A549 (cell line): ENCODE measurements around the gene CERS4. TPM values are rescaled to one million over a fixed set of nuclear protein-coding genes. Genes with fewer than 3 reads are reported as not detected.
A peak's percentile ranks its signal among the peaks of the same experiment; 100 is the strongest.

Source experiments
- ATAC-seq, 2 experiments: fragments of 200-7000 bp in 1 of 2; fragments of >200 bp in 1 of 2; cut with Nextera tagmentation in 1 of 2; cut with Tn5 transposase in 1 of 2; 3 replicates each; pipeline versions ENCODE4 v1.8.0 to v1.9.1; 2018 to 2020; ENCODE audit warnings: mild to moderate bottlenecking in 1 of 2, moderate library complexity in 1 of 2
- CTCF ChIA-PET: fragments of 300-600 bp; sonication (Branson Sonifier 250); formaldehyde crosslinking; extraction: SDS; loops from one replicate; lab custom pipeline; 2021; ENCODE audit warnings: antibody characterized with exemption, inconsistent platforms; lab: Yijun Ruan, JAX
- POLR2A ChIA-PET: fragments of 350-600 bp; formaldehyde crosslinking; extraction: SDS; loops from one replicate; lab custom pipeline; 2021; ENCODE audit warnings: antibody characterized with exemption, inconsistent platforms; lab: Yijun Ruan, JAX
- DNase-seq, 2 experiments: peaks; one replicate each; pipeline versions ENCODE4 v3.0.0 to v3.0.0-alpha.2; 2011 to 2016; ENCODE audit warnings: low read depth in 1 of 2, low spot score in 1 of 2
- FAIRE-seq: peaks from 2 replicates; lab custom pipeline; 2011; peaks lifted over from hg19 to GRCh38; lab: Jason Lieb, UNC
- H3K27ac ChIP-seq, 2 experiments: fragments of >200 bp; sonication (Bioruptor Twin); formaldehyde crosslinking; 3 replicates each; pipeline ENCODE4 v1.5.1; 2016 to 2017
- H3K4me1 ChIP-seq: fragments of >200 bp; sonication (Bioruptor Twin); formaldehyde crosslinking; 3 replicates; pipeline ENCODE4 v1.6.1; 2016
- H3K4me2 ChIP-seq: fragments of >200 bp; sonication (Bioruptor Twin); formaldehyde crosslinking; 3 replicates; pipeline ENCODE4 v1.6.1; 2016
- H3K4me3 ChIP-seq: fragments of >200 bp; sonication (Bioruptor Twin); formaldehyde crosslinking; 3 replicates; pipeline ENCODE4 v1.5.1; 2016
- H3K9me3 ChIP-seq: fragments of >200 bp; sonication (Bioruptor Twin); formaldehyde crosslinking; 3 replicates; pipeline ENCODE4 v1.6.1; 2016
- CBX8 ChIP-seq: fragments of 200-600 bp; sonication (generic); IDR thresholded peaks from 2 replicates; pipeline ENCODE4 v1.6.1; 2016
- CEBPB ChIP-seq, 2 experiments: fragments of >200 bp in 1 of 2; sonication (Bioruptor Twin) in 1 of 2; formaldehyde crosslinking in 1 of 2; IDR thresholded peaks; 2 replicates each; pipeline ENCODE4 v1.6.1; 2012 to 2016
- CHD4 ChIP-seq: fragments of 200-600 bp; sonication (generic); IDR thresholded peaks from 2 replicates; pipeline ENCODE4 v1.6.1; 2016; ENCODE audit warnings: antibody characterized with exemption, mild to moderate bottlenecking, borderline replicate concordance
- EHMT2 ChIP-seq: fragments of 200-600 bp; sonication (generic); IDR thresholded peaks from 2 replicates; pipeline ENCODE4 v1.6.1; 2016; ENCODE audit warnings: antibody characterized with exemption, low read depth, mild to moderate bottlenecking, moderate library complexity
- FOSB ChIP-seq: fragments of 250-450 bp; sonication (Bioruptor Pico); IDR thresholded peaks from 2 replicates; pipeline ENCODE4 v1.5.0; 2020; ENCODE audit warnings: mild to moderate bottlenecking, moderate library complexity
- FOSL2 ChIP-seq, 2 experiments: fragments of 450-650 bp in 1 of 2; fragments of >200 bp in 1 of 2; sonication (Bioruptor Twin) in 1 of 2; formaldehyde crosslinking; IDR thresholded peaks; 2 replicates each; pipeline versions ENCODE4 v1.5.0 to v1.6.1; 2016 to 2020; ENCODE audit warnings: mild to moderate bottlenecking in 1 of 2, moderate library complexity in 1 of 2
- FOXS1 ChIP-seq: fragments of 250-450 bp; sonication (Bioruptor Pico); IDR thresholded peaks from 2 replicates; pipeline ENCODE4 v1.5.0; 2020; ENCODE audit warnings: mild to moderate bottlenecking, moderate library complexity
- HEYL ChIP-seq: fragments of 250-450 bp; sonication (Bioruptor Pico); IDR thresholded peaks from 2 replicates; pipeline ENCODE4 v1.8.0; 2021; ENCODE audit warnings: mild to moderate bottlenecking, moderate library complexity
- HOXB5 ChIP-seq: fragments of 250-450 bp; sonication (Bioruptor Pico); IDR thresholded peaks from 2 replicates; pipeline ENCODE4 v1.5.0; 2020; ENCODE audit warnings: mild to moderate bottlenecking, moderate library complexity
- JUN ChIP-seq, 2 experiments: fragments of >200 bp; sonication (Bioruptor Twin); formaldehyde crosslinking; IDR thresholded peaks; 2 replicates in 1 of 2; 3 replicates in 1 of 2; pipeline ENCODE4 v1.6.1; 2016 to 2017
- KDM5A ChIP-seq: fragments of 200-600 bp; sonication (generic); IDR thresholded peaks from 2 replicates; pipeline ENCODE4 v1.6.1; 2016; ENCODE audit warnings: antibody characterized with exemption, mild to moderate bottlenecking
- NPAS2 ChIP-seq: fragments of 250-450 bp; sonication (Bioruptor Pico); IDR thresholded peaks from 2 replicates; pipeline ENCODE4 v1.8.0; 2022; ENCODE audit warnings: mild to moderate bottlenecking, moderate library complexity, borderline replicate concordance
- PHF8 ChIP-seq: fragments of 200-600 bp; sonication (generic); IDR thresholded peaks from 2 replicates; pipeline ENCODE4 v1.6.1; 2016; ENCODE audit warnings: low read depth, mild to moderate bottlenecking, antibody characterized with exemption, moderate library complexity, borderline replicate concordance
- POLR2A ChIP-seq: IDR thresholded peaks from 2 replicates; pipeline ENCODE4 v1.6.1; 2012; ENCODE audit warnings: mild to moderate bottlenecking, low read length
- RAD21 ChIP-seq, 2 experiments: fragments of >200 bp in 1 of 2; sonication (Bioruptor Twin) in 1 of 2; formaldehyde crosslinking in 1 of 2; IDR thresholded peaks in 1 of 2; conservative IDR thresholded peaks in 1 of 2; 2 replicates in 1 of 2; 3 replicates in 1 of 2; pipeline ENCODE4 v1.6.1; 2012 to 2018; ENCODE audit warnings: inconsistent platforms in 1 of 2
- RARB ChIP-seq: fragments of 250-450 bp; sonication (Bioruptor Pico); IDR thresholded peaks from 2 replicates; pipeline ENCODE4 v1.8.0; 2021; ENCODE audit warnings: mild to moderate bottlenecking, moderate library complexity
- REST ChIP-seq: fragments of 200-600 bp; sonication (generic); IDR thresholded peaks from 2 replicates; pipeline ENCODE4 v1.6.1; 2016; ENCODE audit warnings: antibody characterized with exemption, mild to moderate bottlenecking, moderate library complexity
- RFX5 ChIP-seq: fragments of 450-650 bp; IDR thresholded peaks from 2 replicates; pipeline ENCODE4 v1.7.1; 2014; ENCODE audit warnings: antibody characterized with exemption, mild to moderate bottlenecking, moderate library complexity
- RNF2 ChIP-seq: fragments of 200-600 bp; sonication (generic); IDR thresholded peaks from 2 replicates; pipeline ENCODE4 v1.6.1; 2016; ENCODE audit warnings: low read depth, mild to moderate bottlenecking, antibody characterized with exemption, moderate library complexity, borderline replicate concordance
- TFCP2L1 ChIP-seq: fragments of 250-450 bp; sonication (Bioruptor Pico); IDR thresholded peaks from 2 replicates; pipeline ENCODE4 v1.5.0; 2021; ENCODE audit warnings: mild to moderate bottlenecking
- ZFP36 ChIP-seq: fragments of 450-650 bp; IDR thresholded peaks from 2 replicates; pipeline ENCODE4 v1.6.1; 2014; ENCODE audit warnings: borderline replicate concordance; ENCODE audit not compliant: partially characterized antibody
- ZNF302 ChIP-seq: fragments of 250-450 bp; sonication (Bioruptor Pico); IDR thresholded peaks from 2 replicates; pipeline ENCODE4 v1.9.0; 2021; ENCODE audit warnings: inconsistent platforms, mild to moderate bottlenecking, moderate library complexity
- WGBS: methylation state at CpG from one replicate; pipeline ENCODE4 v1.1.6; 2017; ENCODE audit errors: missing lambda C conversion rate; 5-methylcytosine and 5-hydroxymethylcytosine counted together
- polyA minus RNA-seq: library from RNA; depleted of rRNA, polyadenylated mRNA; stranded (reverse); fragments of >200 nt; gene quantifications from 2 replicates; pipeline ENCODE4 v1.2.3, GENCODE V29; 2011; rRNA and poly(A)+ RNA removed
- polyA plus RNA-seq, 4 experiments: library from polyadenylated mRNA; depleted of rRNA in 3 of 4; stranded (reverse); fragments of >200 nt; fragmentation: RNase III in 1 of 4; extraction: RNeasy Plus Mini Kit Qiagen cat#74134 plus additional on column Dnase treatment in 1 of 4; gene quantifications; 2 replicates in 3 of 4; 3 replicates in 1 of 4; pipeline ENCODE4 v1.2.3, GENCODE V29; 2011 to 2017
- TF ChIP-seq, protein P1 (sequence below): fragments of >200 bp; sonication (Bioruptor Twin); formaldehyde crosslinking; IDR thresholded peaks from 3 replicates; pipeline ENCODE4 v1.5.1; 2016
- TF ChIP-seq, protein P2 (sequence below): IDR thresholded peaks from 2 replicates; pipeline ENCODE4 v1.6.1; 2012

Gene CERS4
- polyA plus RNA-seq (2011; rRNA removed) = 5.0 and 5.9 TPM in 2 replicates
- 4.1 and 6.0 TPM in 2 replicates for polyA plus RNA-seq (2012; cell fraction: cytosol; rRNA removed)
- 4.5 and 6.2 TPM in 2 replicates for polyA plus RNA-seq (2012; cell fraction: nucleus; rRNA removed)
- polyA plus RNA-seq (2017; fragmentation: RNase III; extraction: RNeasy Plus Mini Kit Qiagen cat#74134 plus additional on column Dnase treatment) = 1.5 to 2.4 TPM (median 2.1 TPM) in 3 replicates
- 5.7 and 7.7 TPM in 2 replicates for polyA minus RNA-seq

- H3K27ac ChIP-seq = peak within 1 kb of the TSS; percentile 75 to 96
Observed at GRCh38 chr19:8208922-8209461, at the start of gene CERS4. TSS of gene CERS4 (plus strand) at chr19:8209370. CDS start at chr19:8251077, 41,707 bp downstream.

GRCh38 chr19:8161135-8161646 lies 48.0 kb upstream of the CERS4 start:
- no peaks in the 10 kb centered on the region for H3K4me1 ChIP-seq
- H3K4me2 ChIP-seq = no peak overlapping the region
- FAIRE-seq = no peak
- ChIA-PET POLR2A (no interaction called here), CTCF (interaction anchor here (0.8 to 2.2 kb wide), 3 partner anchors 17 to 92 kb away, joined by 3 to 11 read pairs (median 4); no protein-coding TSS in a partner anchor)
- H3K27ac ChIP-seq = no peak overlapping the region
- peak in 1 of 2 experiments; percentile 58 for DNase-seq
- ATAC-seq = peak in 1 of 2 experiments; percentile 77; a peak in 3 of 6 replicates
- no peaks in the 10 kb centered on the region for H3K9me3 ChIP-seq
- 60% methylated on average over 7 of the region's 12 CpGs for WGBS
- H3K4me3 ChIP-seq = no peak overlapping the region
- TF ChIP-seq TFCP2L1 (CRISPR knock-in tag) (no peak), ZFP36 (no peak), PHF8 (no peak), RARB (CRISPR knock-in tag) (no peak), KDM5A (no peak), RFX5 (no peak), ZNF302 (CRISPR knock-in tag) (no peak), REST (no peak), CBX8 (no peak), RAD21 (conservative IDR thresholded peaks at IDR 0.05 in 1 of 2, IDR thresholded peaks at IDR 0.05 in 1 of 2) (no peak), EHMT2 (no peak)
- TF ChIP-seq, protein P1, sequence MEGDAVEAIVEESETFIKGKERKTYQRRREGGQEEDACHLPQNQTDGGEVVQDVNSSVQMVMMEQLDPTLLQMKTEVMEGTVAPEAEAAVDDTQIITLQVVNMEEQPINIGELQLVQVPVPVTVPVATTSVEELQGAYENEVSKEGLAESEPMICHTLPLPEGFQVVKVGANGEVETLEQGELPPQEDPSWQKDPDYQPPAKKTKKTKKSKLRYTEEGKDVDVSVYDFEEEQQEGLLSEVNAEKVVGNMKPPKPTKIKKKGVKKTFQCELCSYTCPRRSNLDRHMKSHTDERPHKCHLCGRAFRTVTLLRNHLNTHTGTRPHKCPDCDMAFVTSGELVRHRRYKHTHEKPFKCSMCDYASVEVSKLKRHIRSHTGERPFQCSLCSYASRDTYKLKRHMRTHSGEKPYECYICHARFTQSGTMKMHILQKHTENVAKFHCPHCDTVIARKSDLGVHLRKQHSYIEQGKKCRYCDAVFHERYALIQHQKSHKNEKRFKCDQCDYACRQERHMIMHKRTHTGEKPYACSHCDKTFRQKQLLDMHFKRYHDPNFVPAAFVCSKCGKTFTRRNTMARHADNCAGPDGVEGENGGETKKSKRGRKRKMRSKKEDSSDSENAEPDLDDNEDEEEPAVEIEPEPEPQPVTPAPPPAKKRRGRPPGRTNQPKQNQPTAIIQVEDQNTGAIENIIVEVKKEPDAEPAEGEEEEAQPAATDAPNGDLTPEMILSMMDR = no peak

More at GRCh38 chr19:8208922-8209461, at the start of gene CERS4:
- Histone ChIP-seq H3K4me1 (peaks cover 4% of the 10 kb centered on the region; the same call in 1 of the 3 replicates), H3K4me3 (peak within 1 kb of the TSS; percentile 67), H3K9me3 (no peaks in the 10 kb centered on the region)
- FAIRE-seq = no peak
- ChIA-PET POLR2A (no interaction called here), CTCF (no interaction called here)
- WGBS = 3% methylated on average over 6 of the region's 60 CpGs
- peak; percentile 25 to 43 for DNase-seq
- TF ChIP-seq CHD4 (no peak), RNF2 (no peak), JUN (IDR thresholded peaks at IDR 0.05) (0 out of 5 replicates have a peak, but pooled peaks of 1 of the 2 experiments have one; percentile 43), RAD21 (conservative IDR thresholded peaks at IDR 0.05 in 1 of 2, IDR thresholded peaks at IDR 0.05 in 1 of 2) (no peak), ZNF302 (CRISPR knock-in tag) (no peak), HEYL (CRISPR knock-in tag) (no peak), REST (no peak), HOXB5 (CRISPR knock-in tag) (no peak), RARB (CRISPR knock-in tag) (no peak), FOSL2 (IDR thresholded peaks at IDR 0.05) (no peak), FOSL2 (CRISPR knock-in tag; IDR thresholded peaks at IDR 0.05) (no peak), NPAS2 (no peak), FOXS1 (CRISPR knock-in tag) (no peak), POLR2A (0 out of 2 replicates have a peak, but pooled peaks have one; percentile 21), CEBPB (IDR thresholded peaks at IDR 0.05) (no peak), FOSB (CRISPR knock-in tag) (no peak)
- TF ChIP-seq, protein P2, sequence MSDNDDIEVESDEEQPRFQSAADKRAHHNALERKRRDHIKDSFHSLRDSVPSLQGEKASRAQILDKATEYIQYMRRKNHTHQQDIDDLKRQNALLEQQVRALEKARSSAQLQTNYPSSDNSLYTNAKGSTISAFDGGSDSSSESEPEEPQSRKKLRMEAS = no peak
- TF ChIP-seq, all 56 proteins: peak for 2
- peak within 1 kb of the TSS; percentile 72 for H3K4me2 ChIP-seq
- ATAC-seq = peak; percentile 77 to 84
